G401 (cell line): Measurements from ENCODE around the gene SLC36A1. TPM values are rescaled to one million over a fixed set of nuclear protein-coding genes. Genes with fewer than 3 reads are reported as not detected.
"Not testable (repeated sequence)": the region's sequence is repeated elsewhere in the genome, so short reads cannot be mapped to it uniquely, and the experiment has no call there.

Experiments used
- DNase-seq: peaks from one replicate; pipeline ENCODE4 v3.0.0-alpha.2; 2015; ENCODE audit warnings: low spot score
- in situ Hi-C: cut with HindIII; loops from 2 replicates; pipeline ENCODE4 v1.10.0; 2016; ENCODE audit warnings: low sequenced_read_pairs, mixed read lengths
- total RNA-seq: library from RNA; depleted of rRNA; stranded (reverse); fragments of >200 nt; shearing (Covaris generic); gene quantifications from 2 replicates; pipeline ENCODE4 v1.2.3, GENCODE V29; 2014; rRNA removed

SLC36A1 gene
- total RNA-seq, result 2.0 and 4.4 TPM in 2 replicates

DNA sequence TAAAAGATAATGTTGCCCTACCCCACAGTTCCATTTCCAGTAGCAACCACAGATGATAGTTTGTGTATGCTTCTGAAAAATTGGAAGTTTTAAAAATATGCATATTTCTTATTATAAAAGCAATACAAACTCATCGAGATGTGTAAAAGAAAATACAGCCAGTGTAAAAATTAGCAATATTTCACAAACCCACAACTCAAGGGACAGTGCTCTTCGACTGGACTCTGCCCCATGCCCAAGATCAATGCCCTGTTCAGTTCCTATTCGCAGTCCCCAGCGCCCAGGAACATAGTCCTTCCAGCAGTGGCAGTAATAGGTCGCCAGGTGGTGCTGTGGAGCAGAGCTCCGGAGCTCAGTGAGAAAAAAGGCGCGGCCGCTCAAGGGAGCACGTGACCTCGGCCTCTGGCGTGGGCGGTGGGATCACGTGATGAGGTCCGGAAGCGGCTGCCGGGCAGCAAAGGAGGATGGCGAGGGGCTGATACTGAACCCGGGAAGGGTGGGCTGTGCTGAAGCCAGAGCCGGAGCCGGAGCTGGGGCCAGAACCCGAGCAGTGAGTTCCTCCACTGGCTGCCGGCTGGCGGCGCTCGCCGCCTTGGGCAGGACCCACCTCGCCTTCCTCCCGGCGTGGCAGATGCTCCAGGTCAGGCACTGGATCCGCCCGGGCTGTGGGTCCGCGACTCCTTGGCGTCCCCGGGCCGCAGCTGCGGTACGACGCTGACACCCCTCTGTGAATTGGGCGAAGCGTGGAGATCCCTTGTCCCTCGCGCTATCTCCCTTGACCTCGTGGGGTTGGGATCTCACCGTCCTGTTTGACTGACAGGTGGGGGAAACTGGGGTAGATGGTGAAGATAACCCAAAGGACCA, at the start of gene SLC36A1:
Gene SLC36A1 (plus strand): TSS at position 430 of the 864 bp plus-strand sequence. CDS start 11,190 bp downstream, outside the sequence.
- in situ Hi-C loops, result no loop called here
- peak; percentile 93 for DNase-seq

DNA sequence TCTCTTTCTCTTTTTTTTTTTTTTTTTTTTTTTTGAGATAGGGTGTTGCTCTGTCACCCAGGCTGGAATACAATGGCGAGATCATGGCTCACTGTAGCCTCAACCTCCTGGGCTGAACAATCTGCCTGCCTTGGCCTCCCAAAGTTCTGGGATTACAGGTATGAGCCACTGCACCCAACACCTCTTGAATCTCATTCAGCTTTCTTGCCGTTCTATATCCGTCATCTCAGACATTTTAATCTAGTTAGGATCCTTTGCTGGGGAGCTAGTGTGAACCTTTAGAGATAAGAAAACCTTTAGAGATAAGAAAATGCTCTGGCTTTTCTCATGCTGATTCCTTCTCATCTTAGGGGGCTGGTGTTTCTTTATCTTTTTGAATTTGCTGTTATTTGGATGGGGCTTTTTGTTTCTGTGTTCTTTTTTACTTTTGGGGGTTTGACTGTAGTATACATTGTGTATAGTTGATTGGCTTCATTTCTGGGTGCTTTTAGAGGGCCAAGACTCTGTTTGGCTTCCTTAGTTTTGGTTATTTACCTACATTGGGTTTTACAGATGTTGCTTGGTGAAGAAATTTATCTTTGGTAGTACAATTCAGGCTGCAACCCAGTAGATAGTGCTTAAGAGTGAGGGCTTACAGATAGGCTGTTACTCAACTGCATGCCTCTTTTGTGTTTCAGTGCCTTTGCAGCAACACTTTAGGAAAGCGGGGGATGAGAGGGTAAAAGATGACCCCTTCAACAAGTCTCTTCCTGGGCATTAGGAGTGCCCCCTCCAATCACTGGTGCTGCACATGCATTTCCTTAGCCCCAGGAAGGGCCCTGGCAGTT, 41.9 kb upstream of the SLC36A1 start:
- DNase-seq, result no peak
- in situ Hi-C loops, result no loop called here

- in situ Hi-C loops, result no loop called here
- no peak for DNase-seq
Observed at GRCh38 chr5:151406322-151406947, 41.0 kb upstream of the SLC36A1 start.

DNA sequence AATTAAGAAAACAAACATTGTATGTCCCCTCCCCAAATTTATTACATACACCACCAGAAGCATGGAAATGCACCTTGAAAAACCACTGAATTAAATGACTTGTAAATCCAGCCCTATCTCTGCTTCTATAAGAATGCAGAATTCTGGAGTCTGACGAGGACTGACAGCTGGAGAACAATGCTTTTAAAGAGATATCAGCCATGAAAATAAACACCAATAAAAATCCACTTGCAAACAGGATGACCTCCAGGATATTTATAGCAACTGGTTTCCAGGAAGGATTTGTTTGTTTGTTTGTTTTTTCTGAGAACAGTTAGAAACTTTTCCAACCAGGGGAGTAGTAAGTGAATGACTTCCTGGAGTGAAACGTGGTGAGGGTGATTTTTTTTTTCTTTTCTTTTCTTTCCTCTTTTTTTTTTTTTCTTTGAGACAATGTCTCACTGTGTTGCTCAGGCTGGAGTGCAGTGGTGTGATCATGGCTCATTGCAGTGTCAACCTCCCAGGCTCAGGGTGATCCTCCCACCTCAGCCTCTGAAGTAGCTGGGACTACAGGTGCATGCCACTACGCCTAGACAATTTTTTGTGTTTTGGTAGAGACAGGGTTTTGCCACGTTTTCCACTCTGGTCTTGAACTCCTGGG, 38.7 kb upstream of the SLC36A1 start:
- in situ Hi-C loops, result no loop called here
- no peak for DNase-seq

DNA sequence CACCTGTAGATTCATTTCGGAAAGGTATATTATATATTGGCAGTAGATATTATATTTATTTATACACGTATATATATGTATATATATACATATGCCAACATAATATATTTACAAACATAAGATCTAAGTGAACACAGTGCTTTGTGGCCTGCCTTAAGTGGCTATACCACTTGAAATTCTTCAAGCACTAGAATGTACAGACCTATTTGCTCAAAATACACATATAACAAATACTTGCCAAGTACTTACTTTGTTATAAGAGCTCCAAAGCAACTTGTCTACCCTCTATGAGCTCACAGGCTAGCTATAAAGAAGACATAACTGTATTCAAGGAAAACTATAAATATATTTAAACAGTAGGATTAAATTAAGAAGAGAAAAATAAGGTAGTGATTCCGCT, 33.6 kb upstream of the SLC36A1 start:
- no peak for DNase-seq
- in situ Hi-C loops, result no loop called here

DNA sequence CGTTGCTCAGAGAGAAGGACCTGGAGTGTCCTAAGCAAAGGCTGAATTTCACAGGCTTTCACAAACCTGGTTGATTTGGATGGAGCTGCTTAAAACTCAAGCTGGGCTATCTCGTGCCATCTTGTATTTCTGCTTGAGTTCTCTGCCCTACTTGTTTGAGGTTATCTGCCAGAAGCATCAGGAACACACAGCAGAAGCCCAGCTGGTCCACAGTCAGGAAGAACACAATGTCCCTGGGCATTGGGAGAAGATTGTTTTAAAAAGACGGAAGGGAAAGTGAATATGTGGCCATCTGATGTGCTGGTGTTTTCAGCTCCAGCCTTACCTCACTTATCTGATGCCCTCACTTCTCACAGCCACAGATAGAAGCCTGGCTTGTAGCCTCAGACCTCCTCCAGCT, 32.9 kb upstream of the SLC36A1 start:
- DNase-seq, result peak; percentile 97
- in situ Hi-C loops, result no loop called here

DNA sequence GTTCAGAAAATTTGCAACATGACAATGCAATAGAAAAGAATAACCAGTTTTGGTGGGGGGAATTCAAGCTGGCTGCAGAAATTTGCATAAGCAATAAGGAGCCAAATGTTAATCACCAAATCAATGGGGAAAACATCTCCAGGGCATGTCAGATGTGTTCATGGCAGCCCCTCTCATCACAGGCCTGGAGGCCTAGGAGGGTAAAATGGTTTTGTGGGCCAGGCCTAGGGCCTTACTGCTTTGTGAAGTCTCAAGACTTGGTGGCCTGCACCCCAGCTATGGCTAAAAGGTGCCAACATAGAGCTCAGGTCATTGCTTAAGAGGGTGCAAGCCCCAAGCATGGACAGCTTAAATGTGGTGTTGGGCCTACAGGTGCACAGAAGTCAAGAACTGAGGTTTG, 29.7 kb upstream of the SLC36A1 start:
- in situ Hi-C loops, result no loop called here
- no peak for DNase-seq

DNA sequence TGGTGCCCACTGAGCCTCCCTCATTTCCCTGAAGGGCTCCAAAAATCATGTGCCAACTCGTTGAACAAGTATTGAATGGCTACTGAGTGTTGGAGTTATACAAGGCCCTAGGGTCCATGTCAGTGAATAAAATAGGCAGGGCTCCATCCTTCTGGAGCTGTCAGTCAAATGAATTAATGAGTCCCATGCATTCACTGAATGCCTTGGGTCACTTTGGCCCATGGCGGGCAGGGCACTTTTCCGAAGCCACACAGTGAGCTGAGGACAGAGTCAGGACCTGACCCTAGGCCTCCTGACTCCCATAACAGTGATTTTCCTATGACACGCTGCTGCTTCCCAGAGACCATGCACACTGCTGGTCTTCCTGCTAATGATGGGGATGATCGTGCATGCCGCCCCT, 27.3 kb upstream of the SLC36A1 start:
- in situ Hi-C loops, result no loop called here
- DNase-seq, result no peak

GRCh38 chr5:151424892-151425523, 22.4 kb upstream of the SLC36A1 start:
- in situ Hi-C loops, result no loop called here
- no peak for DNase-seq

GRCh38 chr5:151426347-151426746, 21.1 kb upstream of the SLC36A1 start:
- DNase-seq, in situ Hi-C loops: not testable (repeated sequence)

- in situ Hi-C loops, result no loop called here
- no peak for DNase-seq
Observed at GRCh38 chr5:151427258-151427657, 20.1 kb upstream of the SLC36A1 start.

- no peak for DNase-seq
- in situ Hi-C loops, result no loop called here
Observed at GRCh38 chr5:151430731-151431130, 16.7 kb upstream of the SLC36A1 start.

DNA sequence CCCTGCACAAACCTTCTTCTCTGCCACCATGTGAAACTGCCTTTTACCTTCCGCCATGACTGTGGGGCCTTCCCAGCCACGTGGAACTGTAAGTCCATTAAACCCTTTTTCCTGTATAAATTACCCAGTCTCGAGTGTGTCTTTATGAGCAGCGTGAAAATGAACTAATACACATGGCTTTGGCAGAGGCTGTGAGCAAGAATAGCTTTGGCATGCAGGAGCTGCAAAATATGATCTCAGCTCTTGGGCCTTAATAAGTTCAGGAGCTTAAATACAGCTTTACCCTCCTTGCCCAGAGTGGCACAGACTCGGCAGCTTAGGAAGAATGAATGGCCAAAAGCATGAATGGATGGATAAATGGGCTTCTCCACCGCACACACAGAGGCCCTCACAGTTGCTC, 15.7 kb upstream of the SLC36A1 start:
- in situ Hi-C loops, result no loop called here
- DNase-seq, result peak; percentile 48

GRCh38 chr5:151432210-151432609, 15.2 kb upstream of the SLC36A1 start:
- in situ Hi-C loops, result no loop called here

GRCh38 chr5:151434570-151435237, 12.7 kb upstream of the SLC36A1 start:
- in situ Hi-C loops, result no loop called here
- no peak for DNase-seq

More at GRCh38 chr5:151432210-151432609, 15.2 kb upstream of the SLC36A1 start:
- DNase-seq, result no peak

- peak; percentile 73 for DNase-seq
- in situ Hi-C loops, result no loop called here
Observed at GRCh38 chr5:151448038-151448985, 909 bp downstream of the SLC36A1 start.

DNA sequence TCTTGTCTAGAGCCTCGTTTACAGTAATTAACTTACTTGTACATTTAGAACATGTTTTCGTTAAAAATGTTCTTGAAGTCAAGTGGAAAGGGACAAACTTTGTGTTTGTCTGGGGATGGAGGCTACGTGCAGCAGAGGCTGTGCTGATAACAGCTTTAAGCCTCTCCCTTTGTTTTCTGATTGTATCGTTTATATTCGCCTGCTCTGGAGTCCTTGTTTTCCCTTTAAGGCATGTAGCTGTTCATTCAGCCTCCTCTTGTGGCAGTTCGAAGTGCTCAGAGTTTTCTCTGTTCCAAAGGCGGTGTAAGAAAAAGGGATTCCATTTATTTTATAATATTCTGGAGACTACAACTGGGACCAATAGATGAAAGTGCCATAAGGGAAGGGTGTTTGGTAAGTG, 1.9 kb downstream of the SLC36A1 start:
- DNase-seq, result peak; percentile 64
- in situ Hi-C loops, result no loop called here
